K562 treated with DMSO at 1 percent for 4 hours (cell line): Measurements from ENCODE around the gene SNTN. TPM values are rescaled to one million over a fixed set of nuclear protein-coding genes. Genes with fewer than 3 reads are reported as not detected.

Experiments used
- total RNA-seq: library from RNA; unstranded; fragments of 300-600 nt; gene quantifications from 2 replicates; pipeline ENCODE4 v1.2.3, GENCODE V29; 2022; ENCODE audit not compliant: insufficient read depth

The SNTN gene
- total RNA-seq: not detected in 2 replicates

DNA sequence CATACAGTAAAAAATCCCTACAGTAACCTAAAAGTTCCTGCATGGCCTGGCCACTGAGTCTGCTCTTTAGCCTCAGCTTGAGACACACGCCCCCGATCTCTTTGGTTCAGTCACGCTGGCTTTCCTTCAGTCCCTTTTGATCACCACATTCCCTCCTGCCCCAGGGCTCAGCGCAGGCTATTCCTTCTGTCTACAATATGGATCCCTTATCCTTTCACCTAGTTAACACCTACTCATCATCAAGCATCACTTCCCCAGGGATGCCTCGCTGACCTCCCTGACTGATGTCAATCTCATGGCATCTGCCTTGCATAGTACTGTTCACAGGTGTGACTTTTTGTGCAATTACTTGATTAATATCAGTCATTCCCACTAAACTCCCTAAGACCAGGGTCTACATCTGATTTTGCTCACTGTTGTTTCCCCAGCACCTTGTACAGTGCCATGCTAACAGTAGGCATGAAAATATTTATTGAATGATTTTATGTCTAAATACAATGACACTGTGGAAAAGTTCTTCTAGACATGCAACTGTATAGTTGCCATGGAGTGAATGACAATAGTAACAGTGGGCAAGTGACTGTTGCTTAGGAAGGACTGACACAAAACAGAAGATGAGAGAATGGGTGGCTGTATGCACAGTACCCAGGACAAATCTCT is at the start of gene SNTN:
TSS of gene SNTN (plus strand) at position 610 of the 660 bp plus-strand sequence. CDS start at position 623, 13 bp downstream.

Other genes starting within 250 kb of the SNTN start
- gene C3orf49, start 166.6 kb downstream of the SNTN start, total RNA-seq: not detected in 2 replicates
- gene THOC7, start 211.1 kb downstream of the SNTN start, total RNA-seq: 41.5 and 46.6 TPM in 2 replicates
- gene ATXN7, start 211.2 kb downstream of the SNTN start, total RNA-seq: 4.0 and 5.8 TPM in 2 replicates